HG03097 (cell line): ENCODE data around the gene LRRN3.

Source experiments
- ATAC-seq: cut with Tn5 transposase; IDR thresholded peaks from one replicate; pipeline ENCODE4 v1.9.1; 2021; ENCODE audit not compliant: unreplicated experiment, low FRiP score

Gene LRRN3

DNA sequence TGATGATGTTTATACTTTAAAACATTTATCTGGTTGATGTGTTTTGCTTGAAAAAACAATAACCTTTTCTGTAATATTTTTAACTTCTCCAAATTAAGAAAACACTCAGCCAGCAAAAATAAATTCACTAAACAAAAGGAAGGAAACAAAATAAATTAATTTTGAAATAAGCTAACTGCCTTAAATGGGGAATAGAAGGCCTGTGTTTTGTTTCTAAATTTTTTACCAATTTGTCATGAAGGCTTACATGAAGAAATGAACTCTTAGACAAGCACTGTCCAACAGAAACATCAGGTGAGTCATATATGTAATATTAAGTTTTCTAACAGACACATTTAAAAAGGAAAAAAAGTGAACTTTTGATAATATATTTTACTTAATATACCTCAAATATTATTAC is 68.5 kb downstream of the LRRN3 start:
- ATAC-seq: no peak

DNA sequence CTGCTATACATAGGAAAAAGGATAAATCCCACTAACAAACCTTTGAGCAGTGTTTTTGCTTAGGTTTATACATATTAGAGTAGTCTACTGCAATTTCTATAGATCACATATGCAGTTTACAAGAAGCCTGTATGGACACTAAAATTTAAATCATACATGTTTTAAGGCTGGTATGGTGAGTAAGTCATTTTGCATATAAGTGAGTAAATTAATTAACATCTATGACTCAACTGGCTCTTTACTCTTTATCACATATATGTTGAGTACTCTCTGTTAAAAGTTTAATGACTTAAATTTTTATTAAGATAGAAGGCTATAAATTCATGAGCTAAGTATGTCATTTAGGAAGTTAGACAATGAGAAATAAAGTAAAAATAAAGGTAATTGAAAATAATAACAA is 69.4 kb downstream of the LRRN3 start:
- ATAC-seq: no peak

DNA sequence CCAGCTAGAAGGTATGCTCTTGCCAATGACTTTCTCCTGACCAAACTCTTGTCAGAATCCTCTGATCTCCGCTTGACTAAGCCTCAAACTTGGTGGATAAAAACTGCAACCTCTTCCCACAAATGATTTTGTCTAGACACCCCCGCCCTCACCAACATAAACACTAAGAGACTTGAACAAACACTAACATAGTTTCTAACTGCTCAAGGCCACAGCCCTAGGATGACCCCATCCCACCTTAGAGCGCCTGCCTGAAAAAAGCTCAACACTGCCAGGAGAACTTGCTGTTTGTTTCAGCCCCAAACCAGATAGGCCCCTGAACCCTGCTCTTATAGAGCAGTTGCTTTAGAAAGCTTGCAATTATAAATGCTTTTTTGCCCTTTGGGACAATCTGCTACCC is 71.8 kb downstream of the LRRN3 start:
- no peak for ATAC-seq

DNA sequence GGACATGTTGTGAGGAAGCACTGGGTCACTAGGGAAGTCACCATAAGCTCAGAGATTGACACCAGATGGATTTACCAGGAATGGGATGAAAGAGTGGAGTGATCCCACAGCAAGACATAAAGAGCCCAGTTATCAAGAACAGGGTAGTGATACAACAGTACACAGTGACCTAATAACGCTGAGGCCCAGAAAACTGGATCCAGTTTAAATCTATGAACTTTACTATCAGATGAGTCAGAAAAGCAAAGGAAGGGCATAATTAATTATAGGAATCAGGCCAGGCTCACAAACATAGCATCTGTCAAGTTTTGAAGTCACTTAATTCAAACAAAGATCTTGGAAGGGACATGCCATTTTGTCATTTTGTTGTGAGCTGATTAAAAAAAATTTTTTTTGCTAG is 73.5 kb downstream of the LRRN3 start:
- ATAC-seq: no peak

DNA sequence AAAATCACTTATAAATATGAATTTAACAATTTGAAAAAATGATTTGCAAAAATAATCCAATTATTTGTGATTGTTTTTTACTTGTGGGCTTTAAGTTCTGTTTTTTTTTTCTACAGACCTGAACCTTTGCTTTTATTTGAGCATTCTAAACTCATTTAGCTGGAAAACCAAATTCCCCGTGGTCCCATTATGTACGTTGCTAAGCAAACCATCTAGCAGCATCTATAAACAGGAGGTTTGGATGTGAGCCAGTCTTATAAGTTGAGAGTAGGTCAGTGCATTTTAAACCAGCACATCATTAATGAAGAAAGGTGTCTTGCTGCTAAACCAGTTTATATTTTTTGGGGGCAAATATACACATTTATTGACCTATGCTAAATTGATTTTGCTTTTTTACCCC is 77.3 kb downstream of the LRRN3 start:
- ATAC-seq: no peak

DNA sequence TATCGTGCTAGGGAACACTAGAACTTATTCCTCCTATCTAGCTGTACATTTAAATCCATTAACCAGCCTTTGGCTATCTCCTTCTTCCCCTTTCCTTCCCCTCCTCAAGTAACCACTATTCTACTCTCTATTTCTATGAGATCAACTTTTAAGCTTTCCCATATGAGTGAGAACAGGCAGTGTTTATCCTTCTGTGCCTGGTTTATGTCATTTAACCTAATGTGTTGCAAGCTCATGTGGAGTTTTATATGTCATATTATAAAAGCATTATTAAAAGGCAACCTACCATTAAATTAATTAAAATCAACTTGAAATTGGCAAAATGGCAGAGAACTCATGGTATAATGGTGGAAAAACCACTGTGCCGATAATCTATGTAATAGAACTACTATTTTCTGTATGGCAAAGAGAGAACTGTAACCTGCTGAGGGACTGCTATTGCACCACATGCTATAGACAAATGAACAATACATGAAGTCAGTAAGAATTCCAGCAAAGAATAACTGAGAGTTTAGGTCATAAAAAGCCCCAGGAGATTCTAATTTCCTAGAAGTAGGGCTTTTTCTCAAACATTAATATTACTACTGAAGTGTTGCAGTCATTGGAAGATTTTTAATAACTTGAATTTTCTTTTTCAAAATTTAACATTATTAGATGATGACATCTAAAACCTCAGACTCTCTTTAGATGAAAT is 81.8 kb downstream of the LRRN3 start:
- no peak for ATAC-seq

- no peak for ATAC-seq
Observed at GRCh38 chr7:111173528-111173927, 82.6 kb downstream of the LRRN3 start.

- no peak for ATAC-seq
Observed at GRCh38 chr7:111173990-111174389, 83.1 kb downstream of the LRRN3 start.

DNA sequence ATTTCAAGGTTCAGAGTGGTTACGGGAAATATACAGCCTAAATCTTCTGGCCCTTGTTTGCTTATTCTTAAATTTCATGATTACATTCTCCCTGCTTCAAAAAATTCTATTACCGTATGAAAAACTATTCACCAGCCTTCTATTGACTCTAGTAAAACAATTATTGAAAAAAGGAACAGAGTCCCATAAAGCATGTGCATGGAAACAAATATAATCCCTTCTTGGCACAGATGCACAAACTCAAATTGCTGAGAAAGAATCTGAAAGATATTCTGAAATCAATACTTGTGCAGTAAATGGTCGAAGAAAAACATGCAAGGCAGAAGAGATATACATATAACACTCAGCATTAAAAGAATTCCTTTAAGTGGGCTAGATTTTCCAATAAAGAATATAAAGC is 83.6 kb downstream of the LRRN3 start:
- ATAC-seq: no peak
